Measurements from ENCODE around the gene ATG16L2. TPM values are rescaled to one million over a fixed set of nuclear protein-coding genes. Genes with fewer than 3 reads are reported as not detected.
"Not testable (repeated sequence)": the region's sequence is repeated elsewhere in the genome, so short reads cannot be mapped to it uniquely, and the experiment has no call there.

ATG16L2 gene
- polyA plus RNA-seq, 1 experiment: 4.2 TPM

DNA sequence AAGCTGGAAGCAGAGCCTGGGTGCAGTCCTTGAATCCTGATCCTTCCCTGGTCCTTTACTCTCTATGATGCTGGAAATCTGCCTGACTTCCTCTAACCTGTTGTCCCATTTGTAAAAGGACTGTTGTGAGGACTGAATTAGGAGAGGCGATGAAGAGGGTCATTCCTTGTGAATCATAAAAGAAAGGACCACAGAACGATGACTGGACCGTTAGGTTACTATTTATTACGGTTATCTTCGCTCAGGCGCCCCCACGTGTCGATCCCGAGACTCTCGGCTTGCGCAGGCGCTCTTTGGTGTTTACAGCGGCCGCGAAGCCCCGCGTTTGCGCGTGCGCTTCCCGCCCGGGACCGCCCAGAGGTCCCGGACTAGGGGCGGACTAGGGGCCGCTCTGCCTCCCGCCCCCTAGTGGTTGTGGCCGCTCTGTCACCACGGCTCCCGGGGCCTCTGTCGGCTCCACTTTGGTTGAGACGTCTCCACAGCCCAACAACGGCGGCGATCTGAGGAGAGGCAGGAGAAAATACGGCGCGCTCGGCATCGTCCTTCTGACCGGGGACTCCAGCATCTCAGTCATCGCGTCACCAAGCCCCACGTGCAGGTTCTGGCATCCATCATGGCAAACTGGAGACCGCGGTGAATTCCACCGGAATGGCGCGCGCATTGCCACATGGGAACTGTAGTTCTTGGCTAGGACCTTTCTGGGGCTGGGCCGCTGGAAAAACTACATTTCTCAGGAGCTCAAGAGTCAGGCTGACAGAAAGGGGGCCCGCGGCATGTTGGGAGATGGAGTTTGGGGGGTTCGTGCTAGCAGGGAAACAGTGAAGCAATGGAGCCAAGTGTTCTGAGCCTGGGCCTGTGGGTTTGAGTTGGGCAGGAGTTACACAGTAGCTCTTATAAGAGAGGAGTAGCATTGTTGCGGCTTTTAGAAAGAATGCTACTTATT, 20.5 kb upstream of the ATG16L2 start, which contains the start of gene STARD10:
TSS of gene STARD10 (minus strand) at position 623 of the 943 bp plus-strand sequence. CDS start 12,866 bp downstream, outside the sequence.
- TF ChIP-seq, protein P1, sequence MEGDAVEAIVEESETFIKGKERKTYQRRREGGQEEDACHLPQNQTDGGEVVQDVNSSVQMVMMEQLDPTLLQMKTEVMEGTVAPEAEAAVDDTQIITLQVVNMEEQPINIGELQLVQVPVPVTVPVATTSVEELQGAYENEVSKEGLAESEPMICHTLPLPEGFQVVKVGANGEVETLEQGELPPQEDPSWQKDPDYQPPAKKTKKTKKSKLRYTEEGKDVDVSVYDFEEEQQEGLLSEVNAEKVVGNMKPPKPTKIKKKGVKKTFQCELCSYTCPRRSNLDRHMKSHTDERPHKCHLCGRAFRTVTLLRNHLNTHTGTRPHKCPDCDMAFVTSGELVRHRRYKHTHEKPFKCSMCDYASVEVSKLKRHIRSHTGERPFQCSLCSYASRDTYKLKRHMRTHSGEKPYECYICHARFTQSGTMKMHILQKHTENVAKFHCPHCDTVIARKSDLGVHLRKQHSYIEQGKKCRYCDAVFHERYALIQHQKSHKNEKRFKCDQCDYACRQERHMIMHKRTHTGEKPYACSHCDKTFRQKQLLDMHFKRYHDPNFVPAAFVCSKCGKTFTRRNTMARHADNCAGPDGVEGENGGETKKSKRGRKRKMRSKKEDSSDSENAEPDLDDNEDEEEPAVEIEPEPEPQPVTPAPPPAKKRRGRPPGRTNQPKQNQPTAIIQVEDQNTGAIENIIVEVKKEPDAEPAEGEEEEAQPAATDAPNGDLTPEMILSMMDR (IDR thresholded peaks at IDR 0.05; ENCODE audit: low read depth, low read length): peak; percentile 94
- H3K4me3 ChIP-seq (ENCODE audit: low read depth, low read length): peak within 1 kb of the TSS; percentile 75
- peak; percentile 89 for DNase-seq (ENCODE audit: low read depth, low spot score)

DNA sequence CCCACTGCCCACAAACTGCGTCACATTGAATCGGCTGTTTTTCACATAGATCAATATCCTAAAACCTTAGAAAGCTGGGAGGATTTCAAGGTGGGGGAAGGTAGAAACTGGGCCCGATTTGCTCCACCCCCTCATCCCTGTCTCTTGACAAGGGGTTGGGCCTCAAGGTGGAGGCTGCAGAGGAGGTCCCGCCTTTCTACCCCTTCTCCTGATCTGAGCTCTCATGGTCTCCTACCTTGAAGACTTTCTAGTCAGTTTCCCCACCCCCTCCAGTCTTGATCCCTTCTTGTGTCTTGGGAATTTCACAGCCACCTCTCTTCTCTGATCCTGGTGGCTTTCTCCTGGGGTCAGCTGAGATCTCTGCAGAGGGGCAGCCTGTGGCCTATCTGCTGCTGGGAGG, 15.8 kb upstream of the ATG16L2 start:
- TF ChIP-seq, protein P1 (IDR thresholded peaks at IDR 0.05; ENCODE audit: low read depth, low read length): no peak
- Histone ChIP-seq H3K27ac (ENCODE audit: low read depth, low read length) (no peak overlapping the region), H3K27me3 (ENCODE audit: control insufficient read depth, insufficient read depth, low read length) (no peaks in the 10 kb centered on the region), H3K4me3 (ENCODE audit: low read depth, low read length) (no peak overlapping the region), H3K9me3 (ENCODE audit: control insufficient read depth, insufficient read depth, low read length) (no peaks in the 10 kb centered on the region; the same call in 1 of the 2 replicates)
- DNase-seq (ENCODE audit: low read depth, low spot score): no peak
- ChIA-PET CTCF (interaction anchor here (1.3 to 3.1 kb wide), 2 partner anchors 12 to 74 kb away, joined by 3 to 11 read pairs; no protein-coding TSS in a partner anchor), POLR2A (no interaction called here)

More for the DNA sequence above, 20.5 kb upstream of the ATG16L2 start, which contains the start of gene STARD10:
- ChIA-PET POLR2A (interaction anchor here (0.6 to 1.3 kb wide), 7 partner anchors 12 to 402 kb away, joined by 3 to 7 read pairs (median 3); no protein-coding TSS in a partner anchor), CTCF (interaction anchor here (0.6 to 3.6 kb wide), 26 partner anchors 10 to 449 kb away, joined by 3 to 73 read pairs (median 4); no protein-coding TSS in a partner anchor)
- peak within 1 kb of the TSS; percentile 96 for H3K27ac ChIP-seq (ENCODE audit: low read depth, low read length)
- H3K27me3 ChIP-seq (ENCODE audit: control insufficient read depth, insufficient read depth, low read length): no peaks in the 10 kb centered on the region
- H3K9me3 ChIP-seq (ENCODE audit: control insufficient read depth, insufficient read depth, low read length): no peaks in the 10 kb centered on the region; the same call in 1 of the 2 replicates

- no peak for DNase-seq (ENCODE audit: low read depth, low spot score)
- TF ChIP-seq, protein P1 (IDR thresholded peaks at IDR 0.05; ENCODE audit: low read depth, low read length): no peak
- CTCF ChIA-PET: no interaction called here
- Histone ChIP-seq H3K4me3 (ENCODE audit: low read depth, low read length) (no peak overlapping the region), H3K27me3 (ENCODE audit: control insufficient read depth, insufficient read depth, low read length) (no peaks in the 10 kb centered on the region), H3K9me3 (ENCODE audit: control insufficient read depth, insufficient read depth, low read length) (no peaks in the 10 kb centered on the region; the same call in 1 of the 2 replicates), H3K27ac (ENCODE audit: low read depth, low read length) (no peak overlapping the region)
- POLR2A ChIA-PET: no interaction called here
These were observed 14.8 kb upstream of the ATG16L2 start for GRCh38 chr11:72799441-72799840.

DNA sequence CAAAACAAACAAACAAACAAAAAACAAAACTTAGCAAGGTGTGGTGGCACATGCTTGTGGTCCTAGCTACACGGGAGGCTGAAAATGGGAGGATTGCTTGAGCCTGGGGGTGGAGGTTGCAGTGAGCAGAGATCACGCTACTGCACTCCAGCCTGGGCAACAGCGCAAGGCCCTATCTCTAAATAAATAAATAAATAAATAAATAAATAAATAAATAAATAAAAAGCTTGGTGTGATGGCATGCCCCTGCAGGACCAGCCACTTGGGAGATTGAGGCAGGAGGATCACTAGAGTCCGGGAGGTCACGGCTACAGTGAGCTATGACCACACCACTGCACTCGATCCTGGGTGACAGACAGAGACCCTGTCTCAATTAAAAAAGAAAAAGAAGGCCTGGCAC, 11.4 kb upstream of the ATG16L2 start:
- ChIA-PET POLR2A (no interaction called here), CTCF (interaction anchor here (1.0 to 1.2 kb wide), 2 partner anchors 9 to 10 kb away, joined by 3 to 6 read pairs; partner anchors contain the start of gene STARD10)
- Histone ChIP-seq H3K27me3 (ENCODE audit: control insufficient read depth, insufficient read depth, low read length) (no peaks in the 10 kb centered on the region), H3K27ac (ENCODE audit: low read depth, low read length) (no peak overlapping the region), H3K9me3 (ENCODE audit: control insufficient read depth, insufficient read depth, low read length) (no peaks in the 10 kb centered on the region), H3K4me3 (ENCODE audit: low read depth, low read length) (no peak overlapping the region)
- TF ChIP-seq, protein P1 (IDR thresholded peaks at IDR 0.05; ENCODE audit: low read depth, low read length): no peak
- no peak for DNase-seq (ENCODE audit: low read depth, low spot score)

DNA sequence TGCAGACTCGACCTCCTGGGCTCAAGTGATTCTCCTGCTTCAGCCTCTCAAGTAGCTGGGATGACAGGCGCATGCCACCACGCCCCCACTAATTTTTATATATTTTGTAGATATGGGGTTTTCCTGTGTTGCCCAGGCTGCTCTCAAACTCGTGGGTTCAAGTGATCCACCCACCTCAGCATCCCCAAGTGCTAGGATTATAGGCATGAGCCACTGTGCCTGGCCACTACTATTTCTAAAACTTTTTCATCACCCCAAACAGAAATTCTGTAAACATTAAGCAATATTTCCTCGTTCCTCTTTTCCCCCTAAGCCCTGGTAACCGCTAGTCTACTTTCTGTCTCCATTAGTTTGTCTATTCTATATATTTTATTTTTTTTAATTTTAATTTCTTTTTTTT, 9.0 kb upstream of the ATG16L2 start:
- CTCF ChIA-PET: no interaction called here

GRCh38 chr11:72806378-72806777, 7.8 kb upstream of the ATG16L2 start:
- H3K9me3 ChIP-seq (ENCODE audit: control insufficient read depth, insufficient read depth, low read length); POLR2A ChIA-PET; CTCF ChIA-PET; H3K27me3 ChIP-seq (ENCODE audit: control insufficient read depth, insufficient read depth, low read length); H3K4me3 ChIP-seq (ENCODE audit: low read depth, low read length); H3K27ac ChIP-seq (ENCODE audit: low read depth, low read length); DNase-seq (ENCODE audit: low read depth, low spot score): not testable (repeated sequence)

More for the DNA sequence above, 9.0 kb upstream of the ATG16L2 start:
- no peak for DNase-seq (ENCODE audit: low read depth, low spot score)
- Histone ChIP-seq H3K9me3 (ENCODE audit: control insufficient read depth, insufficient read depth, low read length) (no peaks in the 10 kb centered on the region), H3K4me3 (ENCODE audit: low read depth, low read length) (no peak overlapping the region), H3K27me3 (ENCODE audit: control insufficient read depth, insufficient read depth, low read length) (no peaks in the 10 kb centered on the region), H3K27ac (ENCODE audit: low read depth, low read length) (no peak overlapping the region)
- TF ChIP-seq, protein P1 (IDR thresholded peaks at IDR 0.05; ENCODE audit: low read depth, low read length): no peak
- POLR2A ChIA-PET: no interaction called here

Data from AG04450 (cell line).